ENCODE measurements around the gene HSD11B1L.
A peak's percentile ranks its signal among the peaks of the same experiment; 100 is the strongest.

HSD11B1L gene

GRCh38 chr19:5679289-5680083, 1.3 kb upstream of the HSD11B1L start:
- DNase-seq (ENCODE audit: low read depth) = no peak
- peak overlapping the region; percentile 87 for H3K4me3 ChIP-seq (ENCODE audit: low read depth, low read length)
- TF ChIP-seq, protein P1, sequence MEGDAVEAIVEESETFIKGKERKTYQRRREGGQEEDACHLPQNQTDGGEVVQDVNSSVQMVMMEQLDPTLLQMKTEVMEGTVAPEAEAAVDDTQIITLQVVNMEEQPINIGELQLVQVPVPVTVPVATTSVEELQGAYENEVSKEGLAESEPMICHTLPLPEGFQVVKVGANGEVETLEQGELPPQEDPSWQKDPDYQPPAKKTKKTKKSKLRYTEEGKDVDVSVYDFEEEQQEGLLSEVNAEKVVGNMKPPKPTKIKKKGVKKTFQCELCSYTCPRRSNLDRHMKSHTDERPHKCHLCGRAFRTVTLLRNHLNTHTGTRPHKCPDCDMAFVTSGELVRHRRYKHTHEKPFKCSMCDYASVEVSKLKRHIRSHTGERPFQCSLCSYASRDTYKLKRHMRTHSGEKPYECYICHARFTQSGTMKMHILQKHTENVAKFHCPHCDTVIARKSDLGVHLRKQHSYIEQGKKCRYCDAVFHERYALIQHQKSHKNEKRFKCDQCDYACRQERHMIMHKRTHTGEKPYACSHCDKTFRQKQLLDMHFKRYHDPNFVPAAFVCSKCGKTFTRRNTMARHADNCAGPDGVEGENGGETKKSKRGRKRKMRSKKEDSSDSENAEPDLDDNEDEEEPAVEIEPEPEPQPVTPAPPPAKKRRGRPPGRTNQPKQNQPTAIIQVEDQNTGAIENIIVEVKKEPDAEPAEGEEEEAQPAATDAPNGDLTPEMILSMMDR (IDR thresholded peaks at IDR 0.05; ENCODE audit: control insufficient read depth, extremely low read depth, insufficient read depth) = no peak

GRCh38 chr19:5680084-5680436, 767 bp upstream of the HSD11B1L start:
- H3K4me3 ChIP-seq (ENCODE audit: low read depth, low read length) = peak overlapping the region; percentile 87
- TF ChIP-seq, protein P1 (IDR thresholded peaks at IDR 0.05; ENCODE audit: control insufficient read depth, extremely low read depth, insufficient read depth) = no peak
- DNase-seq (ENCODE audit: low read depth) = no peak

- no peak for DNase-seq (ENCODE audit: low read depth)
Observed at GRCh38 chr19:5681391-5682106, 722 bp downstream of the HSD11B1L start.

DNA sequence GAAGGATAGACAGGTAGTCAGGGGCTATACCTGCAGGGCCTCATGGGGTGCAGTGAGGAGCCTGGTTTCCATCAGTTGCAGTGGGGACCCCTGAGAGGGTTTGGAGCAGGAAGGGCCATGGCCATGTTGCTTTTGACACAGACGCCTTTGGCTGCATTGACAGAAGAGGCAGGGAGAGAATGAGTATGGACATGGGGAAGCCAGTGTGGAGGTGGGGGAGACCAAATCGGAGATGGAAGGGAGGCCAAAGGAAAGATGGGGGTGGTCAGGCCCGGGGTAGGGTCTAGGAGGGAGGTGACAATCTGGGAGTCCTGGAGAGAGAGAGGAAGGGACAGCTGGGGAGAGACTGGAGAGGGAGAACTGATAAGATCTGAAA, 1.3 kb downstream of the HSD11B1L start:
- no peak for DNase-seq (ENCODE audit: low read depth)
- no peak overlapping the region for H3K4me3 ChIP-seq (ENCODE audit: low read depth, low read length)
- TF ChIP-seq, protein P1 (IDR thresholded peaks at IDR 0.05; ENCODE audit: control insufficient read depth, extremely low read depth, insufficient read depth) = no peak

More at GRCh38 chr19:5681391-5682106, 722 bp downstream of the HSD11B1L start:
- peak overlapping the region; percentile 87 for H3K4me3 ChIP-seq (ENCODE audit: low read depth, low read length)
- TF ChIP-seq, protein P1 (IDR thresholded peaks at IDR 0.05; ENCODE audit: control insufficient read depth, extremely low read depth, insufficient read depth) = no peak

GRCh38 chr19:5683177-5683886, 2.5 kb downstream of the HSD11B1L start:
- no peak for DNase-seq (ENCODE audit: low read depth)
- TF ChIP-seq, protein P1 (IDR thresholded peaks at IDR 0.05; ENCODE audit: control insufficient read depth, extremely low read depth, insufficient read depth) = no peak
- H3K4me3 ChIP-seq (ENCODE audit: low read depth, low read length) = no peak overlapping the region

DNA sequence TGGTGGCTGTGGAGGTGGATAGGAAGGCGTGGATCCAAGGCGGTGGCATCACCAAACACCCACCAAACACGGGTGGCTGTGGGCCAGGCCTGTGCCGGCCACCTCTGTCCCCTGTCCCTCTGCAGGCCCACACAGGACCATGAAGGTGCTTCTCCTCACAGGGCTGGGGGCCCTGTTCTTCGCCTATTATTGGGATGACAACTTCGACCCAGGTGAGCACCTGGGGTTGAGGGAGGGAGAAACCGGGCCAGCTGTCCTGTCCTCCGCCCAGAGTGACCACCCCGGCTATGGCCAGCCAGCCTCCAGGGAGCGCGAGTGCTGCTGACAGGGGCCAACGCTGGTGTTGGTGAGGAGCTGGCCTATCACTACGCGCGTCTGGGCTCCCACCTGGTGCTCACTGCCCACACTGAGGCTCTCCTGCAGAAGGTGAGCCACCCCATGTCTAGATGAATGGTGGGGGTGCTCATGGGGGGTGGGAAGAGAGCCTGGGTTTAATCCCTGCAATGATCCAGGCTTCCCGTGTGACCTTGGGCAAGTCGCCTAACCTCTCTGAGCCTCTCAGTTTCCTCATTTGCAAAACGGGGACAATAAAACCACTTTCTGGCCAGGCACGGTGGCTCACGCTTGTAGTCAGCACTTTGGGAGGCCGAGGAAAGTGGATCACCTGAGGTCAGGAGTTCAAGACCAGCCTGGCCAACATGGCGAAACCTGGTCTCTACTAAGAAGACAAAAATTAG, 4.0 kb downstream of the HSD11B1L start:
- TF ChIP-seq, protein P1 (IDR thresholded peaks at IDR 0.05; ENCODE audit: control insufficient read depth, extremely low read depth, insufficient read depth) = no peak
- no peak overlapping the region for H3K4me3 ChIP-seq (ENCODE audit: low read depth, low read length)
- no peak for DNase-seq (ENCODE audit: low read depth)

All from LNCaP clone FGC (cell line).